SU-DHL-6 (cell line): ENCODE data around the gene SINHCAF.

Experiments used
- CTCF ChIP-seq: fragments of 200-600 bp; sonication (generic); IDR thresholded peaks from one replicate; pipeline ENCODE4 v1.5.1; 2017; ENCODE audit warnings: antibody characterized with exemption, mild to moderate bottlenecking, low read length, moderate library complexity; ENCODE audit not compliant: insufficient read depth, poor library complexity, severe bottlenecking
- EZH2phosphoT487 ChIP-seq: fragments of 200-600 bp; sonication (generic), shearing (Covaris generic); conservative IDR thresholded peaks from 2 replicates; pipeline ENCODE4 v1.6.1; 2018; ENCODE audit warnings: mild to moderate bottlenecking, antibody characterized with exemption, low read length, moderate library complexity, mixed read lengths

DNA sequence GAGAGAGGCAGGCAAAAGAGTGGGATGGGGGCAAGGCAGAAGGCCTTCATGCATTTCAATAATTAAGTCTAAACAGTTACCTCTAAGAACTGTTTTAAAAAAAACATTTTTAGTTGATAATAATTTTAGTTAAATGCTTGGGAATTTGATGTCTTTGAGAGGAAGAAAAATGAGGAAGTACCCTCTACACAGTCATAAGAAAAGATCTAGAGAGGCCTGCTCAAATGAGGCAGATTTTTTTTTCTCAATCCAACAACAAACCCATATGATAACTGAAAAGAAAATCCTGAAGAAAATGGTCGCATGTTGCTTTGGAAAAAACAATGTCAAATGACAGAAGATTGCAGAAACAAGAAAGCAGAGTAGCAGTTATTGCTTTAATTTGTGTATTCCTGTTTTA is 25.6 kb downstream of the SINHCAF start:
- TF ChIP-seq CTCF (no peak), EZH2phosphoT487 (no peak)
